ENCODE results near the gene DHRSX. TPM values are rescaled to one million over a fixed set of nuclear protein-coding genes. Genes with fewer than 3 reads are reported as not detected.

Gene DHRSX
- total and polyA plus RNA-seq, 9 of the 15 experiments (the other 6 are each of a cell fraction or from before 2014, with no cell fraction given), result 0.59 to 11.0 (median 6.2) TPM

- peak overlapping the region; percentile 75 for H3K4me3 ChIP-seq
- ATAC-seq, result peak; percentile 31
- in situ Hi-C loops (cut with MboI) (no loop called here), intact Hi-C loops (cut with micrococcal nuclease) (no loop called here)
- H3K27ac ChIP-seq (ENCODE audit: extremely low read depth, low read depth, low read length), result peak overlapping the region; percentile 85
- H3K9ac ChIP-seq (ENCODE audit: insufficient read depth in 1 of 2, low read depth in 2 of 2, low read length in 2 of 2), result peak overlapping the region; percentile 74 to 87; a peak in 3 of 4 replicates
- no TSS peak for BruUV-seq (replicated peaks)
- H3K4me1 ChIP-seq (replicated peaks in 1 of 2; ENCODE audit: control insufficient read depth in 2 of 2, insufficient read depth in 2 of 2, low read length in 2 of 2), result peaks cover 6 to 30% of the 10 kb centered on the region in 2 experiments; a peak in 4 of 5 replicates
- H3K4me2 ChIP-seq (ENCODE audit: insufficient read depth, low read length), result peak overlapping the region; percentile 75
- peaks cover 18% of the 10 kb centered on the region; the same call in 2 of the 3 replicates for H3K36me3 ChIP-seq (ENCODE audit: control insufficient read depth, insufficient read depth, low read length)
- CTCF ChIA-PET (ENCODE audit: low intra/inter-chr PET ratio), result no interaction called here
- peak in 2 of 4 experiments; percentile 19 to 43 for DNase-seq (ENCODE audit: extremely low read depth in 1 of 4, low spot score in 3 of 4)
- H3K27me3 ChIP-seq (ENCODE audit: control insufficient read depth in 2 of 2, insufficient read depth in 2 of 2, low read length in 2 of 2), result no peaks in the 10 kb centered on the region
- POLR2A ChIA-PET, result no interaction called here
- no peaks in the 10 kb centered on the region for H3K9me1 ChIP-seq (ENCODE audit: control insufficient read depth, insufficient read depth, low read length)
- peaks cover 50% of the 10 kb centered on the region for H3K79me2 ChIP-seq (ENCODE audit: control insufficient read depth, insufficient read depth, low read length)
- peak overlapping the region; percentile 53; the same call in 1 of the 2 replicates for H2AFZ ChIP-seq (ENCODE audit: low read depth, low read length)
- WGBS (ENCODE audit: insufficient coverage, low coverage, missing lambda C conversion rate), result 3% methylated on average over 10 of the region's 10 CpGs
- peak; percentile 62 for FAIRE-seq
- TF ChIP-seq CEBPB (tag; IDR thresholded peaks at IDR 0.05) (peak; percentile 54), MYNN (IDR thresholded peaks at IDR 0.05) (peak; percentile 96), MYNN (CRISPR knock-in tag; IDR thresholded peaks at IDR 0.05) (no peak), ZBTB7A (IDR thresholded peaks at IDR 0.05; ENCODE audit: borderline replicate concordance, control insufficient read depth, low read depth, low read length) (peak; percentile 40; the same call in 1 of the 2 replicates), ELF1 (tag; IDR thresholded peaks at IDR 0.05) (no peak)
- H4K20me1 ChIP-seq (replicated peaks; ENCODE audit: control insufficient read depth, insufficient read depth, low read length), result no peaks in the 10 kb centered on the region
- H3K9me3 ChIP-seq (replicated peaks; ENCODE audit: control insufficient read depth, insufficient read depth, low read depth, low read length), result no peaks in the 10 kb centered on the region
These were observed 1.9 kb downstream of the DHRSX start for GRCh38 chrX:2498781-2499302.
